Stimulated activated naive CD8-positive, alpha-beta T cell treated with anti-CD3 and anti-CD28 coated beads, Interleukin-15, Interleukin-2, amounts not matched to agents 100 ng/mL and 50 ng/mL, for 24 hours (primary cell): ENCODE results near the gene SEMA4G.
"Not testable (repeated sequence)": the region's sequence is repeated elsewhere in the genome, so short reads cannot be mapped to it uniquely, and the experiment has no call there.

Source experiments
- H3K27ac Mint-ChIP-seq: one replicate; pipeline ENCODE4 v1.8.0; 2021; ENCODE audit warnings: mild to moderate bottlenecking, mixed read lengths
- H3K27me3 Mint-ChIP-seq: one replicate; pipeline ENCODE4 v1.8.0; 2021; ENCODE audit warnings: mixed read lengths
- H3K36me3 Mint-ChIP-seq: one replicate; pipeline ENCODE4 v1.8.0; 2021; ENCODE audit warnings: low read depth, mixed read lengths
- H3K4me1 Mint-ChIP-seq: one replicate; pipeline ENCODE4 v1.8.0; 2021; ENCODE audit warnings: low read depth, mixed read lengths
- H3K4me3 Mint-ChIP-seq: one replicate; pipeline ENCODE4 v1.8.0; 2021; ENCODE audit warnings: mild to moderate bottlenecking, mixed read lengths
- H3K9me3 Mint-ChIP-seq: one replicate; pipeline ENCODE4 v1.8.0; 2021; ENCODE audit warnings: mixed read lengths

The SEMA4G gene

DNA sequence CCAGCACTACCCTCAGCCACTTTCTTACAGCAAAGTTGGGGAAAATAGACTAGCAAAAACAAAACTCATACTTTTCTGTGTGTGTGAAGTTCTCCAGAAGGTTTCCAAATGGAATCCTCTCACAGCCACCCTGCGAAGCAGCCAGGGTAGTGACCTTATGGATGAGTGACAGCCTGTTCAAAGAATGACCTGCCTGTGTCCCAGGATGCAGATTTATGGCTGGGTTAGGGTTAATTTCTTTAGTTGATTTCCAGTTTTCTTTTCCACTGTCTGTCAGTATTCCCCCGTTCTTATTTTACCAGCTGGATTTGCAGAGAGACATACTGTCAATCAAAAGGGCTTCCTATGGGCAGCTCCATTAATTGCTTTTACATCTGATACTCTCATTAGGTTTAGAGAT, 2.4 kb upstream of the SEMA4G start:
- Mint-ChIP-seq H3K27me3 (peaks cover 4% of the 10 kb centered on the region), H3K4me1 (peaks cover 21% of the 10 kb centered on the region), H3K27ac (no peak overlapping the region), H3K4me3 (no peak overlapping the region), H3K9me3 (no peaks in the 10 kb centered on the region), H3K36me3 (peaks cover 13% of the 10 kb centered on the region)

DNA sequence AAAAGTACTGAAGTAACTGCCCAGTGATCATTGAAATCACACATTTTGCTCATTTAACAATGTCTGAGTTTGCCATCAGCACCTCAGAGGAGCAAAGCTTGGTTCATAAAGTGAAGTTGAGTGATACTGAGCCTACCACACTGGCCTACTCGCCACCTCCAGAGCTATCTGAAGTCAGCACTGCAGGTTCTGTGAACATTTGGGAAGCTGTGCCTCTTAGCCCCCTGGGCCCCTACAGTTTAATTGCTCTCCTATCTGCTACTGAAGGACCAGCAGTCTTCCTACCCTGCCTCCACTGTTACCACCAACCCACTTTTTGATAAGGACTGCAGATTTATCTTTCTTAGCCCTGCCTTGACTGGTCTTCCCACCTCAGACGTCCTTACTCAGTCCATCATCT, 2.0 kb upstream of the SEMA4G start:
- peaks cover 24% of the 10 kb centered on the region for H3K4me1 Mint-ChIP-seq
- H3K4me3 Mint-ChIP-seq: no peak overlapping the region
- peaks cover 9% of the 10 kb centered on the region for H3K36me3 Mint-ChIP-seq
- H3K27me3 Mint-ChIP-seq: peaks cover 4% of the 10 kb centered on the region
- H3K9me3 Mint-ChIP-seq: no peaks in the 10 kb centered on the region
- H3K27ac Mint-ChIP-seq: no peak overlapping the region

- Mint-ChIP-seq H3K9me3 (no peaks in the 10 kb centered on the region), H3K4me3 (peak overlapping the region; percentile 47), H3K36me3 (no peaks in the 10 kb centered on the region), H3K27ac (no peak overlapping the region), H3K4me1 (peaks cover 29% of the 10 kb centered on the region), H3K27me3 (peaks cover 4% of the 10 kb centered on the region)
Measured at GRCh38 chr10:100968062-100968736, 1.1 kb upstream of the SEMA4G start.

DNA sequence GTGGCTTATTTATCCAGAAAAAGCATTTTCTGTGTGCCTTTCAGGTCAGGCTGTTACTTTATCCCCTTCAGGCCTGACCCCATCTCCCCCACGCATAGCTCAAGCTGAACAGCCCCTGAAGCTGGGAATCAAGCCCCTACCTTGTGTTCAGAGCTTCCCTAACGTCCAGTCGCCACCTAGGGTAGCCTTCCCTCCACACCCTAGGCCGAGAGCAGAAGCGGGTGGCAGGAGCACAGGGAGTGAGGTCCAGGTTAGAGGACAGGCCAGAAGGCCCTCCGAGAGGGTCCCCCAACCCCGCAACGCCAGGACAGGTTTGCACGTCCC, 479 bp upstream of the SEMA4G start:
- H3K4me1 Mint-ChIP-seq: peaks cover 29% of the 10 kb centered on the region
- no peak overlapping the region for H3K27ac Mint-ChIP-seq
- no peaks in the 10 kb centered on the region for H3K36me3 Mint-ChIP-seq
- no peaks in the 10 kb centered on the region for H3K9me3 Mint-ChIP-seq
- peaks cover 4% of the 10 kb centered on the region for H3K27me3 Mint-ChIP-seq
- H3K4me3 Mint-ChIP-seq: peak overlapping the region; percentile 47

DNA sequence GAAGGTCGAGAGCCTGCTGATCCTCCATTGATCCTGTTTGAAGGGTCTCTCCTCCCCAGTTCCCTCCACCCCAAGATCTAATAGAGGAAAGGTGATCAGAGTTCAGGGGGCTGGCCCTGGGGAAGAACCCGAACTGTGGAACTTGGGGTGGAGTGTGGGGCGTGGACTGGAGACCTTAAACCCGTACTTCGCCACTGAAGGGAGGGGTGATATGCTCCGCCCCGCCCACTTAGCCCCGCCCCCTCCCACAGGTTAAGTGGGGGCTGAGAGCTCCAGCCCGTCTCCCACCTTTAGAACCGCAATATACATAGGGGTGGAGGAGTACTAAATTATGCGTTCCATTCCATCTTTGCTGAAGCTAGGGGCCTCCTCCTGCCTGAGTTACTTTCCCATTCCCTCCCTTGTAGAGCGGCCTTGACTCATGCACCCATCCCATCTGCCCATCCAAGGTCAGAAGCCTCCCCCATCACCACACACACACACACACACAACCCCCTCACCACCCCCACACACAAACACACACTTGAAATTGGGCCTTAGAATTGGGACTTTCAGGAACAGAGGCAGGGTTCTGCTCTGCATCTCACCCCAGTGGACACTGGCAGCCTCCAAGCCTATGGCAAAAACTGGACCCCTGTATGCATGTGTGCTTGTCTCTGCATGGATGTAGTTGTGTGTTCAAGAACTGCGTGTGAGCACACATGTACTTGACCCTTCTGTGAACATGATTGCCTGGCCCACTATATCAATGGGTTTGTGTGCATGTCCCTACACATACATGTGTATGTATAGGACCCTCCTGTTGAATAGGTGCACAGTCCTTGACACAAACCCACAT, 991 bp downstream of the SEMA4G start:
- peaks cover 29% of the 10 kb centered on the region for H3K4me1 Mint-ChIP-seq
- H3K27ac Mint-ChIP-seq: no peak overlapping the region
- H3K27me3 Mint-ChIP-seq: peaks cover 4% of the 10 kb centered on the region
- H3K9me3 Mint-ChIP-seq: no peaks in the 10 kb centered on the region
- H3K4me3 Mint-ChIP-seq: peak overlapping the region; percentile 30
- H3K36me3 Mint-ChIP-seq: no peaks in the 10 kb centered on the region

DNA sequence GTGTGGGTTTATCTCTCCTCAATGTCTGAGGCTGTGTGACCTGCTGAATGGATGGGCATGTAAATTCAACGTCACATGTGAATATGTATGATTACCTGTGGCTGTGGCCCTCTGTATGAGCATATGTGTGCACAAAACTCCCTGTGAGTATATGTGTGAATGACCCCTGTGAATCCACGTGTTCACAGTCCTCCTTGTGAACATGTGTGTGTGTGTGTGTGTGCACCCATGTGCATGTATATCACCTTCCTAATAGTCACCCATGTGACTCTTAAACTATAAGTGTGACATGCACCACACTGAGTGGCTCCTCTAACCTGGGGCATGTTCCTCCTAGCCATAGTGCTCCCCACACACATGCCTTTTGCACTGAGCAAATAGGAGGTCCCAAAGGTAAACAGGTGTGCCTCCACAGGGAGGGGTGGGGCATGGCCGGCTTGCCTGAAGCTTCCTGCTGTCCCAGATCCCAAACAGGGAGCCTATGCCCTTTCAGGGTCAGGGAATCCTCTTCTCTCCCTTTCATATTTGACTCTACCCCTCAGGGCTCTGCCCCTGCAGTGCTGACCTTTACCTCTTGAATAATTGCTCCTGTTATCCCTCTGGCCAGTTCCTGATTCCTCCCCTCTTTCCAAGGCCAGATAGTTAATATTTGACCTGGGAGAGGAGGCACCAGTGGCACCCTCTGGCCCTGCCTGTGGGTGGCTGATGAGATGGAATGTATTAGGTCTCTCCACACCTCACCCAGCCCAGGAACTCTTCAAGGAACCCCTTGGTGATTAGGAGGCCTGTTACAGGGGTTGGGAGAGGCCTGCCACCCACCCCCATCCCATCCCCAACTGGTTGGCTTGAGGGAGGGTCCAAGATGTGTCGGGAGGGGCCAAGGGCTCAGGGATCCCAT, 1.9 kb downstream of the SEMA4G start:
- H3K4me3 Mint-ChIP-seq: peak overlapping the region; percentile 28
- H3K9me3 Mint-ChIP-seq: no peaks in the 10 kb centered on the region
- peaks cover 4% of the 10 kb centered on the region for H3K27me3 Mint-ChIP-seq
- H3K27ac Mint-ChIP-seq: no peak overlapping the region
- H3K36me3 Mint-ChIP-seq: no peaks in the 10 kb centered on the region
- peaks cover 29% of the 10 kb centered on the region for H3K4me1 Mint-ChIP-seq

DNA sequence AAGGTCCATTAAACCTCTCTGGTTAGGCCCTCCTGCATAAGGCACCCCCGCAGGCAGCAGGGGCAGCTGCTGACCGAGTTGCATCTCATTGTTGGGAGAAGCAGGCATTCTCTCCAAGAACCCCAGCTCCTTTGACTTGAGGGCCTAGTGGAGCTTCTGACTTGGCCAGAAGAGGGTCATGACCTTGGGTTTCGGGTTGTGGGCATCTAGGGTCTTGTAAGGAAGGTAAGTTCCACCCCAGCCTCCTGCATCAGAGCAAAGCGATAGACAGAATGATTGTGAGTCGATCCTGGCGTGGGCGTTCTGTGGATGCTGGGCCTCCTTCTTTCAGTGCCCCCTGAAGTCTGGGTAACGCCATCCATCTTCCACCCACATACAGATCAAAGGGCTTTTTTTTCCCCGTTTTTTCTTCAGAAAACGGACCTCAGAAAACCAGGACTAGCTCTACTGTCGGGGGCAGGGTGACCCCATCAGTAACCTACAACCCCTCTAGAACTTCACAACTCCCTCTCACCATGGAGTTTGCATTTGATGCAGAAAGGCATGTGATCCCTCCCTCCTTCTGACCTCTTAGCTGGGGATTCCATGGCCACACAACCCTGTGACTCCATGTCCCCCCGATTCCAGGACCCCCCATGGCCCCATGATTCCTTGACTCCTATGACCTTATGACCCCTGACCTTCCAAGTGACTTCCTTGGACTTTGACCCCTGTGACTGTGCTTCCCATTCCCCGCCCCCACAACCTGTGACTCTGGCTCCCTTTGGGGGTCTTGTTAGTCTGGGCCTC, 3.0 kb downstream of the SEMA4G start:
- Mint-ChIP-seq H3K9me3 (no peaks in the 10 kb centered on the region), H3K36me3 (no peaks in the 10 kb centered on the region), H3K4me3 (no peak overlapping the region), H3K27ac (no peak overlapping the region), H3K4me1 (peaks cover 29% of the 10 kb centered on the region), H3K27me3 (peaks cover 4% of the 10 kb centered on the region)

GRCh38 chr10:100972904-100973535, 3.7 kb downstream of the SEMA4G start:
- Mint-ChIP-seq H3K4me3 (no peak overlapping the region), H3K4me1 (peaks cover 29% of the 10 kb centered on the region), H3K36me3 (no peaks in the 10 kb centered on the region), H3K27ac (no peak overlapping the region), H3K27me3 (peaks cover 4% of the 10 kb centered on the region), H3K9me3 (no peaks in the 10 kb centered on the region)

GRCh38 chr10:100975397-100975796, 6.1 kb downstream of the SEMA4G start:
- H3K4me1 Mint-ChIP-seq: peaks cover 15% of the 10 kb centered on the region
- not testable (repeated sequence) for H3K4me3 Mint-ChIP-seq, H3K36me3 Mint-ChIP-seq, H3K9me3 Mint-ChIP-seq, H3K27me3 Mint-ChIP-seq, H3K27ac Mint-ChIP-seq

GRCh38 chr10:100976906-100977305, 7.6 kb downstream of the SEMA4G start:
- no peaks in the 10 kb centered on the region for H3K27me3 Mint-ChIP-seq
- no peaks in the 10 kb centered on the region for H3K9me3 Mint-ChIP-seq
- no peak overlapping the region for H3K4me3 Mint-ChIP-seq
- peaks cover 8% of the 10 kb centered on the region for H3K4me1 Mint-ChIP-seq
- H3K36me3 Mint-ChIP-seq: peaks cover 10% of the 10 kb centered on the region
- no peak overlapping the region for H3K27ac Mint-ChIP-seq

DNA sequence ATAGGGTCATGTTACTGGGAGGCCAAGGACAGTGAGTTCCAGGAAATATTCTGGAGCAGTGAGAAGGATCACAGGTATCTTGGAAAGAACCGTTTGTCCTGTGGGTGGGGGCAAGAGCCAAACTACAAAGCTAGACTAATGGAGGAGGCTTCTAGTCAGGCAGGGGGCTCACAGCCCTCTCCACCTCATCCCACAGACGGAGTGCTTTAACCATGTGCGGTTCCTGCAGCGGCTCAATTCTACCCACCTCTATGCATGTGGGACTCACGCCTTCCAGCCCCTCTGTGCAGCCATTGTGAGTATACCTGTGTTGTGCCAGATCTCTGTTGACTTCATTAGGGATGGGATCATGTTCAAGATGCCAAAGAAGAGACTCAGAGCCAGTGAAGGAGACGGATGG, 8.1 kb downstream of the SEMA4G start:
- H3K9me3 Mint-ChIP-seq: no peaks in the 10 kb centered on the region
- H3K36me3 Mint-ChIP-seq: peaks cover 15% of the 10 kb centered on the region
- H3K27me3 Mint-ChIP-seq: no peaks in the 10 kb centered on the region
- no peak overlapping the region for H3K4me3 Mint-ChIP-seq
- H3K4me1 Mint-ChIP-seq: peaks cover 5% of the 10 kb centered on the region
- H3K27ac Mint-ChIP-seq: no peak overlapping the region

DNA sequence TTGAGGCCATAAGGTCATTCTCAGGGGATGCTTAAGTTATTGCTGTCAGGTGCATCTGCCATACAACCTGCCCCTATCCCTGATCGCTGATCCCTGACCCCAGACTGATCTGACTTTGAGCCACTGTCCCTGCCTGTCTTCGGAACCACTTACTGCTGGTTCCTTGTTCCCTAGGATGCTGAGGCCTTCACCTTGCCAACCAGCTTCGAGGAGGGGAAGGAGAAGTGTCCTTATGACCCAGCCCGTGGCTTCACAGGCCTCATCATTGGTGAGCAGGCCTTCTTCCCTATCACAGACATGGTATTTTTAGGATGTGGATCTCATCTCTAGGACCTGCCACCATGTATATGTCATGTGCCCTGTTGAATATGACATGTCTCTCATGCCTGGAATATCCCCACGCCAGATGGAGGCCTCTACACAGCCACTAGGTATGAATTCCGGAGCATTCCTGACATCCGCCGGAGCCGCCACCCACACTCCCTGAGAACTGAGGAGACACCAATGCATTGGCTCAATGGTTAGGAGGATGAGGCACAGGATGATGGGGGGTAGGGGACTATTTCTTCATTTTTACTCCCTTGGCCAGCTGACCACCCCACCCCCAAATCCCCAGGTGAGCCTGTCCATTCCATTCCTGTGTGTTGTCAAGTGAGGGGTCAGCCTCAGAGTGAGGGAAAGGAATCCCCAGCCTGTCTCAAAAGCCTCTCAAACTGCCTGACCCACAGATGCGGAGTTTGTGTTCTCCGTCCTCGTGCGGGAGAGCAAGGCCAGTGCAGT, 9.0 kb downstream of the SEMA4G start:
- peaks cover 21% of the 10 kb centered on the region for H3K36me3 Mint-ChIP-seq
- H3K27ac Mint-ChIP-seq: no peak overlapping the region
- no peak overlapping the region for H3K4me3 Mint-ChIP-seq
- H3K4me1 Mint-ChIP-seq: no peaks in the 10 kb centered on the region
- H3K9me3 Mint-ChIP-seq: no peaks in the 10 kb centered on the region
- no peaks in the 10 kb centered on the region for H3K27me3 Mint-ChIP-seq

DNA sequence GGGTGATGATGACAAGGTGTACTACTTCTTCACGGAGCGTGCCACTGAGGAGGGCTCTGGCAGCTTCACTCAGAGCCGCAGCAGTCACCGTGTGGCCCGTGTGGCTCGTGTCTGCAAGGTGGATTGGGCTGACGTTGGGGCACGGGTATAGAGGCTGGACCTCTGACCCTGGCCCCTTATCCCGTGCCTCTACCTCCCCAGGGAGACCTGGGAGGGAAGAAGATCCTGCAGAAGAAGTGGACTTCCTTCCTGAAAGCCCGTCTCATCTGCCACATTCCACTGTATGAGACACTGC, 9.5 kb downstream of the SEMA4G start:
- no peaks in the 10 kb centered on the region for H3K27me3 Mint-ChIP-seq

More for the DNA sequence above, 9.5 kb downstream of the SEMA4G start:
- H3K27ac Mint-ChIP-seq: no peak overlapping the region
- H3K4me1 Mint-ChIP-seq: no peaks in the 10 kb centered on the region
- no peaks in the 10 kb centered on the region for H3K9me3 Mint-ChIP-seq
- peaks cover 21% of the 10 kb centered on the region for H3K36me3 Mint-ChIP-seq
- no peak overlapping the region for H3K4me3 Mint-ChIP-seq
